HG03064 (cell line): ENCODE data around the gene NCKAP5.

Experiments used
- ATAC-seq: cut with Tn5 transposase; IDR thresholded peaks from one replicate; pipeline ENCODE4 v1.9.1; 2021; ENCODE audit warnings: low read depth; ENCODE audit not compliant: unreplicated experiment

NCKAP5 gene

DNA sequence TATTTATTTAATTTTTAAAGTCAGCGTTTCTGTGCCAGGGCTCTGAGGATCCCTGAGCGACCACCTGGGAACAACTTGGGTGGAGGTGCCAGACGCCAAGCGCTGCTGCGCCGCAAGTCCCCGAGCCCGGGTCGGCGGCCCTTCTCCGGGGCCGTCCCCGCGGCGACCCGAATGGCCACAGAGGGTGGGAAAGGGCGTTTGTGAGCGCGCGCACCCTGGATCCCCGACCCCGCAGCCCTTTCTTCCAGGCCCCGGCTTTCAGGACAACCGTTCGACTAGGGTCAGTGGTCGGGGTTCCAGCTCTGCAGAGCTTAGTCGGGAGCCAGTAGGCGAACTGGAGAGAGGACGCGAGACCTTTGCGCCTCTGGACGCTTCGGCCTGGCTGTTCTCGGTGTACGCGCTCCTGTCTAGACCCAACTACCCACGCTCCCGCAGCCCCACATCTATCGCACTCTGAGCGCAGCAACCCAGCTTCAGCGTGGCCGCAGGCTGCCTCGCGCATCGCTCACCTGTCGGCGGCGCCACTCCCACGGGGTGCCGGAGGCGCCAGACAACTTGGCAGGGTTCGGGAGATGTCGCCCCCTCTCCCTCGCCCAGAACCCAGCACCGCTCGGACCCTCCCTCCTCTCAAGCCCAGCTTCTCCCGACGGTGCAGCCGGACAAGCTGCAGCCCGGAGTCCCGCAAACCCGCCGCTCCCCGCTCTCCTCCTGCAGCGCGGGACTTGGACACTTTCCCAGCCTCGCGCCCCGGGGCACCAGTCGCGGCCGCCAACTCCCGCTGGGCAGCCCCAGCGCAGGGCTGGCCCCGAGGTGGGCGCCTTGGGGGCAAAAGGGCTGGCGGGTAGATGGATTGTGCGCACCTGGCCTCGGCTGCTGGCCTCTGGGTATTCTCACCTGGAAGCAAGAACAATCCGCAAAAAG, 899.0 kb downstream of the NCKAP5 start:
- no peak for ATAC-seq

DNA sequence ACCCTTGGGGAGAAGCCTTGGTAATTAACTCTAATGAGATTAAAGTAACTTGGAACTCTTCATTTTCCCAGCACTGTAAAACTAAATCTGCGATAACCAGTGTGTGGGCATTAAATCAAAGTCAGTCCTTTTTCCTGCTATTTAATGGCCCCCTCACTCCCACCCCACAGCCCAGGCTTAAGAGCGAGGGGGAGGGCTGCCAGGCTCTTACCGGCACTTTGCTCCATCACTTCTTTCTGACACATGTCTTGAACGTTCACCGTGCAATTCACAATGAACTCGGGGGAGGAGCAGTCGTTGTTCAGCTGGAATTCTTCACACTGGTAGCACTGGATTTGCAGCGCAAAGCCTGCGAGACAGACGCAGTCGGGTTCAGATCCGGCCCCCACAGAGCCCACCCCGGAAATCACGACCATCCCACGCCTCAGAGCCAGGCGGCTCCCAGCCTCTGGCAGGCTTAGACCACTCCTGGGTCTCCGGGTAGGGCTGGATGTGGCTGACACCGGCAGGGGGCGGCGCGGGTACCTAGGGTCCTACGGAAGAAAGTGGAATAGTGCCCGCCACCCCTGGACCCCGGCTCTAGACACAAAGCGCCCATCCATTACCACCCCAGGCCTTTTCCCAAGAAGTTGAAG, 900.0 kb downstream of the NCKAP5 start:
- no peak for ATAC-seq

DNA sequence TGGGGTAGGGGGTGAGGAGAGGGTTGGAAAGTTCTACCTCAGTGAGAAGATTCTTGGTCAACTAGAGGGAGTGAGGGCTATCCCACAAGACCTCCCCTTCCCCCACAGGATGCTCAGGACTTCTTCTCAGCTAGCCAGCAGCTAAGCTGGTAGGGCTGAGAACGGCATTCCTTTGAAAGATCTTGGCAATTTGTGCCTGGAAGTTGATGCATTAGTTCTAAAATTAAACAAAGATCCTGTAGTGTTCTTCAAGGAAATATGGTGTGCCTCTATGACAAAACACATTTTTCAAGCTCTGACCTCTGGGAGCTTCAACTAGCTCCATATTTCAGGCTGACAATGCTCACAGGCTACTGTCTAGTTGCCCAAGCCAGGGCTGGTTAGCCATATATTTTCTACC, 900.6 kb downstream of the NCKAP5 start:
- no peak for ATAC-seq

DNA sequence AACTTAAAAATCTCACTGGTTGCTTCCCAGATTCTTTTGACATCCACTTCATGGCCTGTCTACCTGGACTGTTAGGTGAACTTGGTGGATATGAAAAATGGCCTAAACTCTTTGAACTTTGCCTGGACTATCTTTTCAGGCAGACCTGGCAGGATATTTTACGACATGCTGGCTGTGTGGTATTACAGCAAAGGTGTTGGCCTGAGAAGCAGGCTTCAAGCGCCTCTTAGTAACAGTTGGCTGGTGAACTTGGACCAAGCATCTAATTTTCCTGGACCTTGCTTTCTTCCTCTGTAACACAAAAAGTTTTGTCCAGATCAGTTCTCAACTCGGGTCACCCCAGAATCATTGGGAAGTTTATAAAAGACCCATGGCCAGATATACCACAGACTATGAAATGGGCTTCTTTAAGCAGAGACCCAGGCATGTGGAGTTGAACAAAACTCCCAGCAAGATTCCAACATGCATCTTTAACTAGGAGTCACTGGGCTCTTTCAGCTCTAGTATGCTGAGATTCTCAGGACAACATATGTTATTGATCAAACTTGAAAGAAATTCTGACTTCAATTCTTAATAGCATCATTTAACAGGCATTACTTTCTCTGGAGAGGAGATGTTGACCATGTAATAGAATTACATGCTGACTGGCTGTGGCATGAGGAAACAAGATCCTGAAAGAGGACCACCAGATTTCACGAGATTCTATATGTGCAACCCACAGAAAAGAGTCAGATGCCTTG, 902.7 kb downstream of the NCKAP5 start:
- no peak for ATAC-seq

DNA sequence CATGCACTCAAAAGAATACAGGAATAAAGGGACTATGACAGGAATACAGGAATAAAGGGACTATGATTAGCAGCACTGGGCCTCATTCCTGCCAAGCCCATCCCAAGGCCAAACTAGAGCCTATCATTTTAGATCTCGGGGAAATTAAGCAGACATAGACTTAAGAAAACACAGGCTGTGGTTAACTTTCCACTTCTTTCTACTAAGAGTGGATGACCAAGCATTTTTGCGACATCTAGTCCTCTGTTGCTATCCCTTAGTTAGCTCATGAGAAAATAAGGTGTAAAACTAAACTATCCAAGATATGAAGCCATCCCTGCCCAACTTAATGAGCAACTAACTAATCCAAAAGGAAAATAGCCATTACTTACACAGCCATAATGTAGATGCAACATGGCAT, 904.2 kb downstream of the NCKAP5 start:
- no peak for ATAC-seq

DNA sequence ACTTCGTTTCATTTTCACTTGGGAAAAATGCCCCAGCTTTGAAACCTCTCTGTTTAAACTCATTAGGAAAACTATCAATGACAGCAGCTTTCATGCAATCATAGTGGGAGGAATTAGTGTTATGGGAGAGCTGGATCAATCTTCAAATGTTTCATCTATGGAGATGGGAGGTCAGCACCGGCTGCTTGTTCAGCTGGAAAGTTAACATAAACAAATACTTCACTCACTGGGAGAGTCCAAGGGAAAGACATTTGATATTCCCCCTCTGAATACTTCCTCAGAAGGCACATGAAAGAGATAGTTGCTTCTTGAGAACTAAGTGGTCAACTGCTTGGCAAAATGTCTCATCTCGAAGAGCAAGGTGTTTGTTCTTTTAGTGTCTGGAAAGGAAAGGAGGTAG, 905.5 kb downstream of the NCKAP5 start:
- no peak for ATAC-seq

DNA sequence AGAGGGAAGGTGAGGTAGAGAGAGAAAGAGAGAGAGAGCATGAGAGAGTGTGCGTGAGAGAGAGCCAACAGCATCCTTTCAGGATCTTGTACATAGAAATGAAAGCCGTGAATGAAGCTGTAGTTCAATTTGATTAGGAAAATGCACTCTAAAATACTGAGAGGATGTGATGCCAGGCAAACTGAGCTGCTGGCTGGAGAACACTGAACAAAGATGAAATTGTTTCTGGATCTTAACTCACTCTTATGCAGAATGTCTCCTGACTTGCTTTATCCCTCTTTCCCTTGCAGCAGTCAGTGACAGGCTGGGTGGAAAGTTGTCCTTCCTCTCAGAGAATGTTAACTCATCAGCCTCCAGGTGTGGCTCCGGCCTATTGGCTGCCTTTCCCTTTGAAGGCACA, 908.9 kb downstream of the NCKAP5 start:
- no peak for ATAC-seq

DNA sequence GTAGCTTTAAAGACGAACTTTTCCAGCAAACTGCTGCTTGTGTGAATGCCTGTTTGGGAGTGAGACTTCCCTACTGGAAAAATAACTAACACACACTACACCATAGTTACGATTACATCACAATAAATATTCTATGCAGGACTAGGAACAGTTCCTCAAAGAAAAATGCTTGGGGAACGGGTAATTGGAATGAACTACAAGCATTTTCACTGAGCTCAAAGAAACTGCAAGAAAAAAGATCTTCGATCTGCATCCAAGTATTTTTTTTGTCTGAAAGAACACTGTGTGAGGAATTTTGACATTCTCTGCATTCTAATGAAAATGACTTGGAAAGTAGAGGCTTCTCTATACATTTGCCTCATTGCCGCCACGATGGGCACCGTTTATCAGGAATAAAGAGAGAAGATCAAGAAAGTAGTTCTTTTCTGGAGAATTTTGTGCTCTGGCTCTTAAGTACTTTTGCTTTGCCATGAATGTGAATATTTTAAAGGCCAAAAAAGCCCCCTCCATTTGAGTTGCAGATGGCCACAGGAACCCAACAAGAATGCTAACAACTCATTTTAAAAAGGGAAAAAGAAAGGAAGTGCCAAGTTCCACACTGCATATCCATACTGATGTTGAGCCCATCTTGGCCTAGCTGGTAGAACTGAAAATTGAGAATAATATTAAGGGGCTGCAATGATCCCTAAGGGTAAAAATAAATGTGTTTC, 911.8 kb downstream of the NCKAP5 start:
- ATAC-seq: no peak

DNA sequence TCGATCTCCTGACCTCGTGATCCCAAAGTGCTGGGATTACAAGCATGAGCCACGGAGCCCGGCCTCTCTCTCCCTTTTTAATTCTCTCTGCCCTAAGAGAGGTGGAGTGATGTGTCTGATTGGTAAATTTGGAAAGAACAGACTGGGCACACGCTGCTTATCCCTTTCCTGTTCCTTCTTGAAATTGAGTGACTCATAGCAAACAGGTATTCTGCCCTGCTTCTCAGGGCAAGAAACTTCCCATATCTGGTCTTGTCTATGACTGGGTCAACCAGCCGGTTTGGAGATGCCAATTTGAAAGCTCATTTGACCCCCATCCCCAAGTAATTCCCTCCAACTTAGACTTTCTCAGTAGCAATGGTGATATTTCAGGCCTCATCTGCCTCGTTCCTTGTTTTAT, 913.3 kb downstream of the NCKAP5 start:
- ATAC-seq: no peak

DNA sequence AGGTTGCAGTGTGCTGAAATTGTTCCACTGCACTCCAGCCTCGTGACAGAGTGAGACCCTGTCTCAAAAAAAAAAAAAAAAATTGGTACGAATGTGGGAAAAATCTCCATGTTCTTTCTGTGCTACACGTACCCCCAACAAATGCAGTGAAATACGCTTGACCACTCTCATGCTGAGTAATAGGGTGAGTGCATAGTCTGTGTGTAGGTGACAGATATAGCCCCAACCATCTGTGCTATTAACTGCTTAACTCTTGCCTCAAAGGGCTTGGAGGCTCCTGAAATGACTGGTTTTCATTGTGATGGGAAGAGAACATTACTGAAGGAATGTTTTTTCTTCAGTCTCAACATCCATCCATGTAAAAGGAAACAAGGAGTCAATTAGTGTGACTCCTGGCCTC, 913.9 kb downstream of the NCKAP5 start:
- no peak for ATAC-seq

DNA sequence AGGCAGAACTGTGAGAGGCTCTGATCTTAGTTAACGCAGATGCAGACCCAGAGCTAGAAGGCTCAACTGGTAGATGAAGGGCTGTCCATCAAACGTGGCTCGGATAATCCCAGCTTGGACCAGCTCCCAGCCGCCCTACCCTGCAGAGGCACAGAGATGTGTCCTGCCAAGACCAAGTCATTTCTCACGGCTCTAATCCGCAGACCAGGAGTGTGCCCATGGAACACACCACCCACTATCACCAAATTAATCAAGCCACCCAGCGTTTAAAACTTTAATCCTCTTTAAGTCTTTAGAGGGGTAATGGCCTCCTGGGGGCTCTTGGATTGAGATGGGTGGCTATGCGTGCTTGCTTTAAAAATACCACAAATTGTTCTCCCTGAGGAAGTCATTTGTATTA, 915.8 kb downstream of the NCKAP5 start:
- ATAC-seq: no peak

DNA sequence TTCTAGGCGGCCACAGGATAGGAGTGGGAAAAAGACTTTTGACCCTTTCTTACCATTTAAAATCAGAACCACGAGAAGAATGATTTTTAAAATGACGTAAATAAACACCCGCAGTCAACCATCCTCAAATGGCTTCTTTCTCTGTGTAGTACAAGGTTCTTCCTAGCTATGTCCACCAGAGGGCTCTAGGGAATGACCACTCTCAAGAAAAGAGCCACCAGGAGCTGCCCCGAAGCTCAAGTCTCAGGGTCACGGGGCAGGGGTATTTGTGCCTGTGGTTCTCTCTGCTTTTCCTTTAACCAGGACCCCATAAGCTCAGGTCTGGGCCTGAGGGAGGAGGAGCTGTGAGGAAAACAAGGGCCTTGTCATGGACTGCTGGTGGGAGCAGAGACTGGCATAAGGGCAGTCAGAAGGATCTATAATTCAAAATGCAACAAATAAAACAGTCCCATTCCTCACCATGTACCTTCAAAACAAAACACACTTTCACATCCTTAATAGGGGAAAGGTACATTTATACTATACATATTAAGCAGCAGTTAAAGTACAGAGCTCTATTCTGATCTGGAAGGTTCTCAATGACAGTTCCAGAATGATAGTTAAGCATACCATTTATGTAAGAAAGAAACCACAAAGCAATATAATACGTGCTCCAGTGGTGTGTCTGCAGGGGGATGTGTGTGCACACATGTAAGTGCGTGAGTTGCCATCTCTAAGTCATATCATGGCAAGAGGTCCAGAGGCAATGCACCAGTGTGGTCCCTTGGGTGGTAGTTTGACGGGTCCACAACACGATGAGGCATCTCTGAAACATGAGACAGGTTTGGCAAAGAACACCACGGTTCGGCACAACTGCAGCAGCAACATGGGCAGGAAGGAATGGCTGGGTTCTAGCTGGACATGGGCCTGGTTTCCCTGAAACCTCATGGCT, 916.9 kb downstream of the NCKAP5 start:
- ATAC-seq: no peak

DNA sequence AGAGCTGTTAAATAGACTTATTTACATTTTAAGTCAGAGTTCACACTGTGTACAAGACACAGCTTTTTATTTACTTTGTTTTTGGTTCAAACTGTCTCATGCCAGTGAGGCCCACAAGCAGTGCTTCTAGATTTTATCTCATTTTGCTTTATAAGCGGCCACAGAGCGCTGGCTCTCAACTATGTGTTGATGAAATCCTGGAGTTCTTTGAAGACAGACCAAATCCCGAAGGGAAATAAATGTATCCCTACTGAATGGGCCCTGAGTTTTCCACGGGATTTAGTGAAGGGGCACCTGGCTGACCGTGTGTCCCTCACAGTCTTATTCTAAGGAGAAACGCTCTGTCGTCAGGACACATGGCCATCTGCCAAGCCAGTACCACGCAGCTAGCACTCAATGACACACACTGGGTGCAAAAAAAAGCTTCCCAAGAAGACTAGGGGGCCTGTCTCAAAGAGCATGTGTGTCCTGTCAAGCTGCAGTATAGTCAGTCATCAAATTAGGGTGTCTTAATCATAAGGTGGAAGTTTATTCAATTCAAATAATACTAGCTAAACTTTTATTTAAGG, 921.6 kb downstream of the NCKAP5 start:
- no peak for ATAC-seq

DNA sequence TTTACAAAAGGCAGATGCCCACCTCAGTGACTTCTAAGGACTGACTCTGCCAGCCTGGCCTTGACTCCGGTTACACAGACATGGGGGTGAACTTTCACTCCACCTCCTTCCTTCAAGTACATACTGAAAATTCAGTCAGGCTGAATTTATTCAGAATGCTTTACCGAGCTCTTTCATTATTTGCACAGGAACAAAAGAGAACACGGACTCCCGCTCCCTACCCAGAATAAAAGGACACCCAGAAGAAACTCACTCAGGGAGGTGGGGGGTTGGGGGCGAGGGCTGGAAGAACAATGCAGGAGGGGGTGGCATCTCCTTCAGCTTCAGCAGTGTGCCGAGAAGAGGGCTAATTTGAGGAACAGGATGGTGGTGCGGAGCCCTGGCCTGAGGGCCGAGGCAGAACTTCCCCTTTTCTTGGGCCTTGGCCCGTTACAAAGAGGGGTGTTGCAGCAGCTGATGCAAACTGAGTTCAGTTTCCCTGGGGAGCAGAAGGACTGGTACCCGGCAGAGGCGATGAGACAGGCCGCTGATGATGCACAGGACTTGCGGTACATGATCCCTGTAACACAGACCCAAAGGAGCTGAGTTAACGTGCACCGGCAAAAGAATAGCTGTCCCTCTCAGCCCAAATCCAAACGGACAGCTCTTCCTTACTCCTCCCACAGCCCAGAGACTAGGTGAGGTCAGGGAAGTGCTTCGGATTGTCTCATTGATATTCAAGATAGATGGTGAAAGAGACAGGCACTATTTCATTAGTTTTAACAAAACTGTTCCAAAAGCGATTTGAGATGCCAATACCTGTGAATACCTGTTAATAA, 922.3 kb downstream of the NCKAP5 start:
- ATAC-seq: no peak

DNA sequence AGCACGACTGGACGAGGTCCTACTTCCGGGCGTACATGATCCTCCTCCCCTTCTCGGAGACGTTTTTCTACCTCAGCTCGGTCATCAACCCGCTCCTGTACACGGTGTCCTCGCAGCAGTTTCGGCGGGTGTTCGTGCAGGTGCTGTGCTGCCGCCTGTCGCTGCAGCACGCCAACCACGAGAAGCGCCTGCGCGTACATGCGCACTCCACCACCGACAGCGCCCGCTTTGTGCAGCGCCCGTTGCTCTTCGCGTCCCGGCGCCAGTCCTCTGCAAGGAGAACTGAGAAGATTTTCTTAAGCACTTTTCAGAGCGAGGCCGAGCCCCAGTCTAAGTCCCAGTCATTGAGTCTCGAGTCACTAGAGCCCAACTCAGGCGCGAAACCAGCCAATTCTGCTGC, 923.1 kb downstream of the NCKAP5 start:
- no peak for ATAC-seq

DNA sequence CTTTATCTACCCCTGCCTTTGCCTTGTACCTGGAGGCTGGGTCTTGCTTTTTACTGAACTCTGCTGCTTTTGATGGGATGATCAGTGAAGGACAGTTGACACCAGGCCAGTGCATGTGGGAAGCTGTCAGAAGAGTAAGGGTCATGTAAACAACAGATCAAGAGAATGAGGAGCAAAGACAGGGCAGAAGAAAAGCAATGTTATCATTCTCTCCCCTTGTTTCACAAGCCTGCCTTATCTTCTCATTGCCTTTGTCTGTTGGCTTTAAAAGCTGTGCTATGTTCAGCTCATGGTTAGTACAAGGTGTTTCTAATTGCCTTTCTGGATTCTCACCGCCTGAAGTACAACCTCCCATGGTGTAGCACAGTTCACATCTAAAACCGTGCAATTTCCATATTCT, 925.8 kb downstream of the NCKAP5 start:
- ATAC-seq: no peak

DNA sequence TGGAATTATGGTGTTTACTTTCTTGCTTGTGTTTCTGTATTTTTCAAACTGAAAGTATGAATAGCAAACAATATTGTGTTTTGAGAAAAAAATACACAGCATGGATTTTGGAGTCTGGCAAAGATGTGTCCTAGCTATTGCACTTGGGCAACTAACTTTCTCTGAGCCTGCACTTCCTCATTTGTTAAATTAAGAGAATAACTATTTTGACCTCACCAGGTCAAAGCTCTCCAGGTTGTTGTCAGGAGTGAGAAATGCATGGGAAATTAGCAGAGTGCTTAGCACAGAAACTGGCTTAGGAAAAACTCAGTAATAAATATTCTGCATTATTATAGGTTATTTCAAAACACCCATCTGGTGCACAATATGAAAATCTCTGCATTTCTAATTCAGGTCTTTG, 926.4 kb downstream of the NCKAP5 start:
- no peak for ATAC-seq

DNA sequence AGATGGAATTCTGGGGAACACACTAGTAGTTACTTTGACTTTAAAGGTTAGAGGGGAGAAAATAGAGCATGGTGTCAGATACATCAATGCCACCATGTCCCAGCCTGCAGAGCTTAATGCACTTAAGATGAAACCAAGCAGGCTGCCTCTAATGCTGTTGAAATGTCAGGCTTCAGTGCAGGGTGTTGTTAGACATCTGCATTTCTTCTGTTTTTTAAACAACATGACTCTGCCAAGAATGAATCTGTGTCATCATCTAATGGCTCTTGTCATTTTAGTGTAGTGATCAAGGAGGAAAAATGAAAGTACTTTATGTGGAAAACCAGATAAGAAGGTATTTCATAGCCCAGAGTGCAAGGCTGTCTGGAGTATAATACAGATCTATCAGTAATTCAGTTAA, 928.1 kb downstream of the NCKAP5 start:
- no peak for ATAC-seq
